DMS79 treated with DMSO at 0.1 percent for 48 hours (cell line): Measurements from ENCODE around the gene THBS4.

Experiments used
- DNase-seq: peaks from one replicate; lab custom pipeline; 2025; lab: John Stamatoyannopoulos, UW

THBS4 gene

DNA sequence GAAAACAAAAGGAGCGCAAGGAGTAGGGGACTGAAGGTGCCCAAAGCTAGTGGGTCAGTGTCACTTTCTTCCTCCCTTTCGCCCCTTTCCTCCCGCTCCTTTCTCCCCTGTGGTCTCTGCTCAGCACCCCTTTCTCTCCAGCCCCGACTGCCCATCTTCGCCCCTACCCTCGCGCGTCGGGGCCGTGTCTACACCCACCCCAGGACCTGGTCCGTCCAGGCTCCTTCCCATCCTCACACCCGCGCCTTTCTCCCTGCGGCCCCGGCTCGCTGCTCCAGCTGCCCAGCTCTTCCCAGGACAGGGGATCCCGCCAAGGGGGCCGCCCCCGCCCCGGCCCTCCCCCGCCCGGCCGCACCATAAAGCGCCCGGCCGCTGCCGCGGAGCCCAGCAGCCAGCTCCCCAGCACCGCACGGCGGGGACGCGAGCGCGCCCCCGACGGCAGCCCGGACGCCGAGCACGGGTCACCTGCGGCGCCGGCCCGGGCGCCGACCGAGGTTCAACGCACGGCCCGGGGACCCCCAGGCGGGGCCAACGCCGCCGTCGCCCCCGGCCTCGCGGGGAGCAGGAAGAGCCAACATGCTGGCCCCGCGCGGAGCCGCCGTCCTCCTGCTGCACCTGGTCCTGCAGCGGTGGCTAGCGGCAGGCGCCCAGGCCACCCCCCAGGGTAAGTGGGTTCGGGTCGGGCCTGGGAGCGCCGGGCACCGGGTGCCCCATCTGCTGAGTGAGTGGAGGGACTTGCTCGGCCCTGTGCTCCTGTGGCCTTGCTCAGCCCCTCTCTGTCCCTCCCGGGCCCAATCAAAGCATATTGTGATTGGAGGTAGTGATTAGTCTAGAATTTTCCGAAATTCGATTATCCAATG lies at the start of gene THBS4:
Gene THBS4, plus strand, starts transcription at position 387 of the 860 bp plus-strand sequence. Its CDS starts 190 bp downstream, at position 577.
- DNase-seq = no peak

DNA sequence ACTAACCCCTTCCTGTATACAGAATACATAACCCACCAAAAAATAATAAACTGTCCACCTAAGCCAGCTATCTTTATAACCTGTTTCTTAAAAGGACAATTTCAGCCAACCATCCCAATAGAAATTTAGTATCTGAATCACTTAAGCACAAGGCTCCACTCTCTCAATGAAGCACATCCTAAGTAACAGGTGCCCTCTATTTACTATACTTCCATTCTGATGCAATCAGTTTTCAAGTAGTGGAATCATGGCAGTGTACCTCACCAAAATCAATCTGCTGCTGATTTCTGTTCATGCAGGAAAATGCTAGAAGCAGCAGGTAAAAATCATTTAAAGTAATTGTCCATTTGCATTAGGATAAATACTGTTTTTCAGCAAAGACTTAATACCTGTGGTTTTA lies 48.9 kb upstream of the THBS4 start:
- DNase-seq = no peak

DNA sequence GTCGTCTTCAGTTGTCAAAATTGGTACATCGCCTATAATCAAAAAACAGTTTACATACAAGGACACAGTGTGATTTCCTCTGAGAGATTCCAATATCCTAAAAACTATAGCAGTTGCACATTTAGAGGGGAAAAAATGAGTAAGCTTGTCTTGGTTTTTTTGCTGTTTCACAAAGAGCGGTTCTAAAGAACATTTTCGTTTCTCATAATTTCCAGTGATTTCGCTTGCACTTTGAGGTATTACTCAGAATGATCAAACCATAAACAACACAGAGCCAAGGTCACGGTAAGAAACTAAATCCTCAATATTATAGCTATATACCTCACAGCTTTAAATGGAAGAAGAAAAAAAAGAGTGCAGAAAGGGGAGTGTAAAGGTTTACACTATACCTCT lies 44.9 kb upstream of the THBS4 start:
- DNase-seq = no peak

DNA sequence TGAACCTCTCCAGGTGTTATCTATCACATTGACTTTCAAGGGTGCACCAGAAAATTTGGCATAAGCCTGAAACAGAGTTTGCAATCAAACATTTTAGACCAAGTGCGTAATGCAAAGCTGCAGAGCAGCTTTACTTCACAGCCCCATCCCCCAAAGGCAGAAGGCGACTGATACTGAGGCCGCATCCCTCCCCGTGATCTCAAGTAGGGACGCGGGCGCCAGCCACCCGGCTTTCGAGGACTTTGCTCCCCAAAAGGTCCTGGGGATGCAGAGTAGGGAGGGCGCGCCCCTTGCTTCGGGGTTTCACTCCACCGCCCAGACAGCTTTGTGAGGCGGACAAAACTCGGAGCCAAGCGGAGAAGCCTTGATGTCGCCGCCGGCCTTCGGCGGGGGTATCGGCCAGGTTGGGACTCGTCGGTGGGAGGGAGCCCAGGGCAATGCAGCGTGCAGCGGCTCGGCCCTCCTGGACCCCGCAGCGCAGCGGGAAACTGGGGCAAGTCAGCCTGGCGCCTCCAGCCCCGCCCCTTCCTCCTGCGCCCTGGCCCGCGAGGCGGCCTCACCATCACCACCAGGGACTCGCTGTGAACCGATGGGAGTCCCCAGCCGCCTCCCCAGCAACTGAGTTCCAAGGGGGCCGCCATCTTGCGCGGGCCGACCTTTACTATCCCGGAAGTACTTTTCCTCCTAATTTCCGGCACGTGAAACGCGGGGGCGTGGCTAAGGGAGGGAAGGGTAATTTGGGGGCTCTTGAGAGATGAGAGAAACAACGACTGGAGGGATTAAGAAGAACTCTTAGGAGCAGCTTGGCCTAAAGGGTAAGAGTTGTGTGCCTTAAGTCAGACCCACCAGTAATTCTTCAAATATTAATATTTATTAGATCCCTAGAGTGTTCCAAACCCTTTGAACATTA lies 44.3 kb upstream of the THBS4 start, which contains the start of gene MTX3:
Gene MTX3, minus strand, starts transcription at position 665 of the 910 bp plus-strand sequence. Its CDS starts 24 bp downstream, at position 641.
- DNase-seq = peak; percentile 76

DNA sequence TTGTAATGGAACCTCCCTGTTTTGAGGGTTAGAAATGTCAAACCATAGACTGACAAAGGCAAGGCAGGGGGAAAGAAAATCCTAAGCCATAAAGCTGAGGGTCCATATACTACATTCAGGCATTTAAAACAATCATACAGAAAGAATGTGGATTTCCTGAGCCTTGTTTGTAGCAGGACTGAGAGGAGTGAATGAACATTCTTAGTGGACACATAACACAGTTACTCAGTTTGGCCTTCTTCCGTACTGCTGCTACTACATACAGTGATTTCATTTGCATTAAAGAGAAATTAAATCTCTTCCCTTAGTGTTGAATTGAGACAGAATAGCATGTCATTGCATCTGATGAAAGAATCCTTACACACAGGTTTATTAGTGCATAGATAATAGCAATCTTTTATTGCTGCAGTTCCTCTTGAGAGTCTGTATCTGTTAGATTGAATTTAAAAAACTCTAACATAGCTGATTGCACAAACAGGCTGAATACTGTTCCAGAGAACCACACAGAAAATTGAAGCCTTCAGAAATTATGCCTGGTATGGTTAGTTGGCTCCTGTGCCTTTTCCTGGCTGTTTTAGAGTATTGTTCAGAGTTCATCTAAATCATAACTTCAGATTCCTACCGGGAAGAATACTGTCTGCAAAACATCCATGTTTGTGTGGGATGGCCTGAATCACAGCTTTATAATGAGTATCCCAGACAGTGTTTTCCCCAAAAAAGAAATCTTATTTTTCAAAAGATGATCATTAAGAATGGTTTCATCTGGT lies 42.1 kb upstream of the THBS4 start:
- no peak for DNase-seq

DNA sequence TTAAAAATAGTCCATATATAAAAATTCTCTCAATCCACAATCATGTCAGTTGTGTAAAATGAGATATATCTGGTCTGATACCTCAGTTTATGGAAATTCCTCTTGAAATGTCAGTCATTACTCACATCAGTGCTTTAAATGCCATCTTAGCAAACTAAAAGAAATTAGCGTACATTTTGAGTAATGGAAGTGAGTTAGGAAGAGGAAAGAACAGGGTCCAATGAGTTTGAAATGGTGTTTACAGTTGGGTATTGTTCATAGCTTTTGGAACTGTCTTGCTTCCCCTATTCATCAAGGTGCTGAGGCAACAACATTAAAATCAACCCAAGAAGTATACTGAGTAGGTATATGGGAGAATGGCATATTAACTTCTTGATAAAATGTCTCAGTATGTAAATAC lies 35.4 kb upstream of the THBS4 start:
- no peak for DNase-seq

DNA sequence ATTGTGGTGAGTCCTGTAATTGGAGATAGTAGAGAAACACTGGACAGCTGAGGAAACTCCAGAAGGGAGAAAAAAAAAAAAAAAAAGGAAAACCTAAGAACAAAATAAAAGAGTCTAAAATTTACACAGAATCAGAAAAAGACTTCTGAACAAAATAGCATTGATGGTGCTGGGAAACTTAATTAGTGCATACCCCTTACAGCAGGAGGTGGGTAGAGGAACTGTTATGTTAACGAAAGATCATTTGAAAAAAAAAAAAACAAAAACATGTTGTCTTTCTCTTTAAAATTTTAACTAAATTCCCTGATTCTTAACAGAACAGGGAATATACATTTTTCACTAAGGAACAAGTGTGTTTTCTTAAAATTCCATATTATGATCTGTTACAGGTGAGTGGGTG lies 32.5 kb upstream of the THBS4 start:
- no peak for DNase-seq

DNA sequence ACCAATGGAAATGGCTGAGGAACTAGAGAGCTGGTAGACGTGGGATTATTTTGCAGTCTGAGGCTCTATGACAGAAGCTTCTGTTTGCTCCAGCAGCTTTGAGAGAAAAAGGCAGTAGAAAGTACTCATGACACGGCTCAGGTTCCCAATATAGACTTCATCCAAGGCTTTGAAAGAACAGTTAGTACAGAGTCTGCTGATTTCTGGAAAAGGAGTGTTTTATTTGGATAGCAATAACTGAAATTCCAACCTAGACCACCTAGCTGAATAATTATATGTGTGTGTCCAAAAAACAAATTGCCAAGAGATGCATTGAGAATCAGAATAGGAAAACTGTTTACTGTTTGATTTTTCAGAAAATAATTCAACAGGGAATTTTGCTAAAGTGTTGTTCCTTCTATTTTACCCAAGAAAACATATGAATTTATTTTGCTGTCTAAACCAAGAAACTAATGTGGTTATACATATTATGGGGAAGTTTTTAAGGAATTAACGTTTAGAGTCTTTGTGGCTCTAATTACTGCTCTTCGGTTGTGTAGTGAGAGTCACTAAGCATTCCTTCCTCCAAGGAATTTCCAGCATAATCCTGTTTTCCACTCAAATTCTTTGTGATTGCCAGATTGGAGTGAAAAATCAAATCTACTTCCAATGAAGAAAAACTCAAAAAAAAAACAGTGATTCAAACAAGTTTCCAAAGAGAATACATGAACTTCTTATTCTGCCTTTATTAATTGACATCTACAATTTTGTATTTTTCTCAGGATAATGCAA lies 26.0 kb upstream of the THBS4 start:
- DNase-seq = no peak

DNA sequence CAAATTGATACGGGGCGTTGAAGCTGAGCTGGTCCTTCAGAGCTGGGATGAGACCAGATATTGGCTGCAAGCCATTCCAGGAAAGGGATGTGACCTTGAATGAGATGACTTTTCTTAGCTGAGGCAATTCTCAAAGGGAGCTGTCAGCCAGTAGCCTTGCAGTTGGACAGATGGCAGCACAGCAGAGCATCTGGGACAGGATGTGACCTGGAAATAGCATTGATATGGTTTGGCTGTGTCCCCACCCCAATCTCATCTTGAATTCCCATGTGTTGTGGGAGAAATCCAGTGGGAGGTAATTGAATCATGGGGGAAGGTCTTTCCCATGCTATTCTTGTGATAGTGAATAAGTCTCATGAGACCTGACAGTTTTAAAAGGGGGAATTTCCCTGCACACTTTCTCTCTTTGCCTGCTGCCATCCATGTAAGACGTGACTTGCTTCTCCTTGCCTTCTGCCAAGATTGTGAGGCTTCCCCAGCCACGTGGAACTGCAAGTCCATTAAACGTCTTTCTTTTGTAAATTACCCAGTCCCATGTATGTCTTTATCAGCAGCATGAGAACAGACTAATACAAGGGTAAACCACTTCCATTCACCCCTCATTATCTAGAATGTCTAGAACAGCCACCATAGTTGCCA lies 24.3 kb upstream of the THBS4 start:
- no peak for DNase-seq

DNA sequence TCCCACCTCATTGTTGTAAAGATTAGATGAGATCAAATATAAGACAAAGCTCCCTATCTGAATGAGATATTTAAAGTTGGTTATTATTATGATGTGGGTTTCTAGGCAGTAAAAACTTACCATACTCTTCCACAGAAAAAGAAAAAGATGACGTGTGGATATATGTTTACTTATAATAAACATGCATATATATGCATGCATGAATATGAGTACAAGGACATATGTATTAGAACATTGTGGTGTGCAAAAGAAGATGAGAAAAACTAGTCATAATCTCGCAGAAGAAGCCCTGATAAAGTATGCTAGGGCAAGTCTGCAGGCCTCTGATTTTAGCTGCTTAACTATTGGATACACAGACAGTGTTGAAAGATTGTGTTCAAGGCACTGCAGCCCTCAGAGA lies 10.1 kb upstream of the THBS4 start:
- no peak for DNase-seq

DNA sequence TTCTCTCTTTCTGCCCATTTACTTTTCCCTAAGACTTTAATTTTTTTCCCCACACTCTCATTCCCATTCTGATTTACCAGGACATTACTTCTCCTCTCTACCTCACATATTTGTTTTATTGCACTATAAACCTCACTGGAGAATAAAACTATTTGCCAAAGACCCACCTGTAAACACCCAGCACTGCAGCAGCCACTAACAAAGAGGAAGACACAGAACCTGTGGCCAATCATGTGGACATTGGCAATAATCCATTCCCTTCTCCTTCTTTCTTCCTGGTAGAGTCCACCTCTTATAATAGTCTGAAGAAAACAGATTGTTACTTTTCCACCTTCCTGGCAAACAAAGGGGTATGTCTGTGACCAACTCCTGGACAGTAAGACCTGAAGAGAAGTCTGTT lies 8.3 kb upstream of the THBS4 start:
- no peak for DNase-seq

DNA sequence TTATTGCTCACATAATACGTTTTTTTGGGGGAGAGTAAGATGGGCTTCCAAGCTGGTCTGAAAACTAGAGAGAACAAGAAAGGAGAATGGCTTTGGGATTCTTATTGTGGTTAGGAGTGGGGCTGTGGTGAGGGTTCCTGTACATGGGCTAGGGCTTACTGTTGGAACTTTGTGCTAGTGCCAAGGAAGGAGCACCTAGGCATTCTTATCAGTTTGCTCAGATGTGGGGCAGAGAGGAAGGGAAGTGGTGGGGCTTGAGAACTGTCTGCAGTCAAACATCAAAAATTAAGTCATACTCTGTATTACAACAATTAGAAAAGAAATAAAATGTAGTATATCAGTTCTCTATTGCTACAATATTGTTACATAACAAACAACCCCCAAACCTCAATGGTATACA lies 4.0 kb upstream of the THBS4 start:
- no peak for DNase-seq

DNA sequence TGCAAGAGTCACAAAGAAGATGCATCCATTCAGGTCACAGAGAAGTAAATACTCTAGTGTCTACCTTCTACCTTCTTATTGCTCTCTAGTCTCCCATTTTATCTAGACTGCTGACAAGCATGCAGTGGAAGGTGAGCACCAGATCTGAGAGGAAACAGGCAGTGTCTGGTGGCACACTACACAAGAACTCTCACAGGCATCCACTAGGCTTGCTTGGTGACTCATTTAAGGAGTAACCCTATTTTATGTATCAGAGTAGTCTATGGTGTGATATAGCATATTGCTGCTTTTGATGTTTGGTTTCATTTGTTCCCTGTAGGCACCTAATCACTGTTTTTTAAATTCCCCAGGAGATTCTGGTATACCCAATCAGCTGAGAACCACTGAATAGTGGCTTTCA lies 1.6 kb upstream of the THBS4 start:
- no peak for DNase-seq

DNA sequence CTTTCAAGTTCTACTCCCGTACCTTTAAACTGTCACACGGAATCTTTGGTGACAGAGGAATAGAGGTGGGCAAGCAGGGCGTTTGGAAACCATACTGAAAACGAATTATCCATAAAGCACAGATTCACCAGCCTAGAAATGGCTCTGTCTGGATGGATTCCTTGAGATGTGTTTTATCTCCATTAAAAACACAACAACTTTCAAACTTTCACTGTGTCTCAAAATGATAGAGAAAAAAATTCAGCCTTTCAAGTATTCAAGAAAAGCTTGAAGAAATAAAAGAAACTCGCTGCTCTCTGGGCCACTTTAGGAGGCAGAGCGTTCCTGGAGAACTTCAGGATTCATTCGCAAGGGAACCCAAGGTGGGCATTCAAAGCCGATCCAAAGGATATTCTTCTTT lies 589 bp upstream of the THBS4 start:
- DNase-seq = no peak

DNA sequence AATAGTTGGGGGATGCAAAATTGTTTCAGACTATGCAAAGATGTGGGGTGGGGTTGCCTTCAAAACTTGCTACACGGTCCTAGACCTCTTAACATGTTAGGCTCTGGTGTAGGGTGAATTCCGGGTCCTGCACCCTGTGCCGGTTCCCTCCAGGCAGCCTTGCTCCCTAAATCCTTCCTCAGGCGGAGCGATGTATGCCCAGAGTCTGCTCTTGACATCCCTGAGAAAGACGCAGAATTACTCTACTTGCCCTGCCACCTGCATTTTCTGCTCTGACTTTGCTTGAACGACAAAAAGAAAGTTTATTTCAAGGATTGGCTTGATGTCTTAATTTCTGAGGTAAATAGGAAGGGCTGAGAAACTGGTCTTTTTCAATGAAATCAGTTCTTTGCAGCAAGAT lies 691 bp downstream of the THBS4 start:
- DNase-seq = no peak

DNA sequence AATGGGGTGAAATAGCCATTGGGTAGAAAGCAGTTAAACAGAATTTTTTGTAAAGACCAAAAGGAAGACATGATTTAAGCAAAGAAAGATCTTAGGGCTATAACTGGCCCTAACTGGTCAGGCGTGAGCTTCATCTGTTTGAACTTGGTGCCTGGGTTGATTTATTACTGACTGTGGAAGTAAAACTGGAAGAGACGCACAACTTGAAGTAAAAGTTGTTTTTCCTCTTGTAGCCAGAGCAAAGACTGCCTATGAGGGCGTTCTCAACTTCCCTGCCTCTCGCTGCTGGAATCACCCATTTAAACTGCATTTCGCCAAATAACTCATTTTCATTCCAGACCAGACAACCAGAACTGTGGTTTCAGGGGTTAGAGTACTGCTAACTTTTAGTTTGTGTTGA lies 1.5 kb downstream of the THBS4 start:
- DNase-seq = no peak

DNA sequence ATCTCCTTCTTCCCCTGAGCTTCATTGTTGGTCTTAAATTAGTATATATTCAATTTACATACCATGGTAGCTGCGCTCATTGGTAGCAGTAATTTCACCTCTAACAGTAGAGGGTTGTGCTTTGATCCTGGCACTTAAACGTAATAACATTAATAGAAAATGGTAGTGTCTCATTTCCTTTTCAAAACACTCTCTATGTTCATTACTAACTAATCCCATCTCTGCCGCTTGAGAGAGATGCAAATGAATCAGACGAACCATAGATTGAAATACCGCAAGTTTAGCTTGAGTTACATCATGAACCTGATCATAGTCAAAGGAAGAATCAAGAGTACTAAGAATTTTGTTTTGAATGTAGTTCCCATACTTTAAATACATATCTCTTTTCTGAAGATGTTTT lies 2.2 kb downstream of the THBS4 start:
- DNase-seq = no peak

DNA sequence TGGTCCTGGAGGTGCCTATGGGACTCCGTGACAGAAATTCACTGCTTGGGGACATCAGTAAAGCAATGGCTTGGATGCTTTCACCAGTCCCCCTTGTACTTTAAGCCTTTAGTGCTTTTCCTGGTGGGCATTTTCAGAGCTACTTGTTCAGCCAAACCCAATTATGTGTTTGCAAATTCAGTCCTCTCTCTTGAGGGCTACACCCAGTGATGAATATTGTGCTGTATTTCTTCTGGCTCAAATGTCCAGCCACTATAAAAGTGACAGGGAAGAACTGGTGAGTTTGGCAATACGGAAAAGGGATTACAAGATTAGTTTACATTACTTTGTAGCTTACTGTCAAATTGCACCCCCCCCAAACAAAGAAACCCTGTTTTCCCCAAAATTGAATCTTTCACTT lies 4.5 kb downstream of the THBS4 start:
- DNase-seq = no peak

DNA sequence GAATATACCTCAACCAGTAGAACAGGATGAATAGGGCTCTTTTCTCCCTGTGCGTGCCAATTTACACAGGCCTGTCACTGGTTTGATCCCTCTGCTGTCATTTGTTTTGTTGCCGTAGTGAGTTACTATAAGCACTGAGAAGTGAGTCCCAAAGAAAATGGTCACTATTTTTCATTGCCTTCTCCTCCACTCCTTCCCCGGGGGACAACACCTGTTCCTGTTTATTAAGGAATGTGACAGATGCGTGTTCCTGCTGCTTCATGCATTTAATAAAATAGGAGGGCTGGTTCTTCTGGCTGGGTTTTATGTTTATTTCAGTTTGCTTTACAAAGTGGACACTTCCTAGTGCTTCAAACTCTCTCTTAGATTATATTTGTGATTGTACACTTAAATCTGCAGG lies 6.4 kb downstream of the THBS4 start:
- DNase-seq = no peak

DNA sequence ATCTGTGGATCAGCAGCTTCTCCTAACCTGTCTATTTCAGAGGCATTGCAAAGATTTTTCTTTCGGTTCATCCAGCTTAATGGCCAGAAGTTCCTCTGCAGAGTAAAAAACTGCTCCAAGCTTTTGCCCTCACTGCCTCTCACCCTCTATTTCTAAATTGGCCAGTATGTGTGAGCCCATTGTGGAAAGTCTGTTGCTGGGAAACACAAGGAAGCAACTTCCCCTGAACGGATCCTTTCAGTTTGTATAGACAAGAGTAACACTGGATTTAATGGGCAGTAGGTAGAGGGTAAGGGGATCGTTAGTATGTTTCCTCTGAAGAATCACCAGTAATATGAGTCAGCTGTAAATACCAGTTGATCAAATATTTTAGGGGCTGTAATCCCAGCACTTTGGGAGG lies 7.2 kb downstream of the THBS4 start:
- DNase-seq = no peak

DNA sequence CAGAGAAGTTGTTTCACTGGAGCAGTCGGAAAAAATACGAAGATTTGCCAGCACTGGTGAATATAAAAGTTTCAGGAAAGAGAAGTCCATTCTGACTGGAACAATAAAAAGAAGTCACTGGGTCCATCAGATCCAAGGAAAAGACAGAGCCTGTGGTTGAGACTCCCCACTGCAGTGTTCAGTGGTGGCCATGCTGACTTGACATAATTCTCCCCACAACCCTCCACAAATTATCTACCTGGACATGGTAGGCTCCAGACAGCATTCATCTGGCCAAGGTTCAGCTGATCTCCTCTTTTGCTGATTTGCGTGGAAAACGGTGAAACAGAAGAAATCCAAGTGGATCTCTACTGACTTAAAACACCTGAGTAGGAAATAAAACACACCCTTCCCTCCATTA lies 8.0 kb downstream of the THBS4 start:
- DNase-seq = no peak
